Esophagus squamous epithelium (tissue), 4 donors: Measurements from ENCODE around the gene ISL2.

ENCODE experiments used
- CTCF ChIP-seq, 6 experiments: fragments of 450-650 bp in 4 of 6; fragments of 200-600 bp in 2 of 6; sonication (generic) in 2 of 6; IDR thresholded peaks; one replicate each; pipeline ENCODE4 v1.5.1; 2016 to 2019; ENCODE audit warnings: antibody characterized with exemption in 6 of 6, mild to moderate bottlenecking in 4 of 6, moderate library complexity in 4 of 6
- POLR2A ChIP-seq, 4 donors: fragments of 450-650 bp; IDR thresholded peaks; one replicate each; pipeline ENCODE4 v1.6.1; 2017; ENCODE audit warnings: antibody characterized with exemption in 4 of 4, mild to moderate bottlenecking in 4 of 4, moderate library complexity in 3 of 4

- TF ChIP-seq CTCF (IDR thresholded peaks at IDR 0.05): no peak
- no peak for TF ChIP-seq POLR2A (IDR thresholded peaks at IDR 0.05)
Observed at GRCh38 chr15:76349301-76350070, 12.9 kb downstream of the ISL2 start.
